KMS-11 (cell line): Measurements from ENCODE around the gene AMOTL1.

Source experiments
- H2AFZ ChIP-seq: fragments of 200-600 bp; sonication (generic); 2 replicates; pipeline ENCODE4 v1.6.1; 2016; ENCODE audit warnings: antibody characterized with exemption, mixed run types, low read depth
- H3K27ac ChIP-seq: fragments of 200-600 bp; sonication (generic); 2 replicates; pipeline ENCODE4 v1.6.1; 2016; ENCODE audit warnings: mild to moderate bottlenecking, mixed run types
- H3K27me3 ChIP-seq: fragments of 200-600 bp; sonication (generic); 2 replicates; pipeline ENCODE4 v1.6.1; 2017; ENCODE audit warnings: mild to moderate bottlenecking, low read depth, mixed run types, moderate library complexity; ENCODE audit not compliant: insufficient read depth
- H3K36me3 ChIP-seq: fragments of 200-600 bp; sonication (generic); 2 replicates; pipeline ENCODE4 v1.6.1; 2017; ENCODE audit warnings: mild to moderate bottlenecking, mixed run types; ENCODE audit not compliant: insufficient read depth
- H3K4me1 ChIP-seq: fragments of 200-600 bp; sonication (generic); 2 replicates; pipeline ENCODE4 v1.6.1; 2016; ENCODE audit warnings: mild to moderate bottlenecking, low read depth, mixed run types; ENCODE audit not compliant: poor library complexity, severe bottlenecking
- H3K4me2 ChIP-seq: fragments of 200-600 bp; sonication (generic); 2 replicates; pipeline ENCODE4 v1.7.0; 2016; ENCODE audit warnings: mild to moderate bottlenecking, mixed run types
- H3K4me3 ChIP-seq: fragments of 200-600 bp; sonication (generic); IDR thresholded peaks from 2 replicates; pipeline ENCODE4 v1.6.1; 2017; ENCODE audit warnings: low read depth, low read length, mixed read lengths; ENCODE audit not compliant: insufficient read depth
- H3K79me2 ChIP-seq: fragments of 200-600 bp; sonication (generic); 2 replicates; pipeline ENCODE4 v1.6.1; 2016; ENCODE audit warnings: low read depth, mixed run types; ENCODE audit not compliant: insufficient read depth
- H3K9ac ChIP-seq: fragments of 200-600 bp; sonication (generic); 2 replicates; pipeline ENCODE4 v1.6.1; 2016; ENCODE audit warnings: mild to moderate bottlenecking, mixed run types
- H4K20me1 ChIP-seq: fragments of 200-600 bp; sonication (generic); 2 replicates; pipeline ENCODE4 v1.6.1; 2016; ENCODE audit warnings: mild to moderate bottlenecking, mixed run types; ENCODE audit not compliant: insufficient read depth
- CTCF ChIP-seq: fragments of 200-600 bp; sonication (generic); conservative IDR thresholded peaks from 2 replicates; pipeline ENCODE4 v1.6.1; 2017; ENCODE audit warnings: low read depth, mild to moderate bottlenecking, antibody characterized with exemption, low read length, moderate library complexity, mixed read lengths

The AMOTL1 gene

GRCh38 chr11:94750319-94751217, 17.6 kb upstream of the AMOTL1 start:
- Histone ChIP-seq H3K79me2 (no peaks in the 10 kb centered on the region), H4K20me1 (no peaks in the 10 kb centered on the region), H3K4me1 (no peaks in the 10 kb centered on the region), H3K9ac (no peak overlapping the region), H3K27ac (no peak overlapping the region), H3K4me2 (no peak overlapping the region), H3K27me3 (no peaks in the 10 kb centered on the region), H3K36me3 (no peaks in the 10 kb centered on the region), H2AFZ (no peak overlapping the region), H3K4me3 (no peak overlapping the region)
- no peak for TF ChIP-seq CTCF

- Histone ChIP-seq H3K27ac (no peak overlapping the region), H2AFZ (no peak overlapping the region), H3K4me2 (no peak overlapping the region), H4K20me1 (no peaks in the 10 kb centered on the region), H3K36me3 (no peaks in the 10 kb centered on the region), H3K79me2 (no peaks in the 10 kb centered on the region), H3K9ac (no peak overlapping the region), H3K4me3 (no peak overlapping the region), H3K4me1 (no peaks in the 10 kb centered on the region), H3K27me3 (no peaks in the 10 kb centered on the region)
- TF ChIP-seq CTCF: no peak
Measured at GRCh38 chr11:94751218-94751609, 16.9 kb upstream of the AMOTL1 start.

GRCh38 chr11:94751786-94752185, 16.4 kb upstream of the AMOTL1 start:
- no peaks in the 10 kb centered on the region for H3K79me2 ChIP-seq

GRCh38 chr11:94753630-94754029, 14.5 kb upstream of the AMOTL1 start:
- no peak for TF ChIP-seq CTCF

More at GRCh38 chr11:94751786-94752185, 16.4 kb upstream of the AMOTL1 start:
- H3K27me3 ChIP-seq: no peaks in the 10 kb centered on the region
- no peak overlapping the region for H2AFZ ChIP-seq
- no peaks in the 10 kb centered on the region for H3K36me3 ChIP-seq
- TF ChIP-seq CTCF: no peak
- H4K20me1 ChIP-seq: no peaks in the 10 kb centered on the region
- no peaks in the 10 kb centered on the region for H3K4me1 ChIP-seq
- H3K4me3 ChIP-seq: no peak overlapping the region
- no peak overlapping the region for H3K4me2 ChIP-seq
- H3K9ac ChIP-seq: no peak overlapping the region
- no peak overlapping the region for H3K27ac ChIP-seq

More at GRCh38 chr11:94753630-94754029, 14.5 kb upstream of the AMOTL1 start:
- no peaks in the 10 kb centered on the region for H3K27me3 ChIP-seq
- H3K4me3 ChIP-seq: no peak overlapping the region
- no peak overlapping the region for H3K4me2 ChIP-seq
- no peak overlapping the region for H3K27ac ChIP-seq
- H2AFZ ChIP-seq: no peak overlapping the region
- no peaks in the 10 kb centered on the region for H3K79me2 ChIP-seq
- no peak overlapping the region for H3K9ac ChIP-seq
- no peaks in the 10 kb centered on the region for H3K36me3 ChIP-seq
- H3K4me1 ChIP-seq: no peaks in the 10 kb centered on the region
- no peaks in the 10 kb centered on the region for H4K20me1 ChIP-seq
